Right ventricle myocardium superior (tissue), 1 donor: Measurements from ENCODE around the gene HMCN2. TPM values are rescaled to one million over a fixed set of nuclear protein-coding genes. Genes with fewer than 3 reads are reported as not detected.

ENCODE experiments used
- ATAC-seq: fragments of 200-7000 bp; cut with Tn5 transposase; one replicate; pipeline ENCODE4 v1.9.1; 2020; ENCODE audit warnings: mild to moderate bottlenecking; ENCODE audit not compliant: poor library complexity
- DNase-seq: peaks from one replicate; pipeline ENCODE4 v3.0.0-alpha.2; 2020
- intact Hi-C: fragments of 100-400 bp; cut with DNase I; formaldehyde crosslinking; loops from one replicate; pipeline ENCODE4 v1.11.2; 2022
- total RNA-seq: library from RNA; stranded (reverse); fragmentation: NEBNext Ultra II Directional; extraction: Animal tissue kit (Norgen Biotek cat#: 25700); gene quantifications from one replicate; pipeline ENCODE4 v1.2.1, GENCODE V29; 2021
- donor health status: DM: no; HTN: yes; CAD: no; lungs with severe emphysema.

Gene HMCN2
- total RNA-seq, 1 donor from 2014 or later = 5.2 TPM

DNA sequence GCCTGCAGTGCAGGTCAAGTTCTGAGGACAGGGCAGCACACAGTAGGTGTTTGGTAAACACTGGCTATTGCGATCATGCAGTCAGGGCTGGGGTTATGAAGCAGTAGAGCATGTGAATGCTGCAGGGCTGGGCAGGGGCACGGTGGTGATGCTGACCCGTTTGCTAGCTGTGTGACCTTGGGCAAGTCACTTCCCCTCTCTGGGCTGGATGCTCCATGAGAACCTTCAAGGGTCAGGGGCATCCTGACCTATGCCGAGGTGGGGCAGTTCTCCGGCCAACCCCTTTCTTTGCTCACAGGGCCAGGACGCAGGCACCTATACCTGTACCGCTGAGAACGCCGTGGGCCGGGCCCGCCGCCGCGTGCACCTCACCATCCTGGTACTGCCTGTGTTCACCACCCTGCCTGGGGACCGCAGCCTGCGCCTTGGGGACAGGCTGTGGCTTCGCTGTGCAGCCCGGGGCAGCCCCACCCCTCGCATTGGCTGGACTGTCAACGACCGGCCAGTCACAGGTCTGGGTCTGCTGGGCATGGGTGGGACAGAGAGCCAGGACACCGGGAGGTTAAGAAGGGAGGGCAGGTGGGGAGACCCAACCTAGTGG, 140.2 kb downstream of the HMCN2 start:
- ATAC-seq (no peak), DNase-seq (no peak)
- intact Hi-C loops = no loop called here

DNA sequence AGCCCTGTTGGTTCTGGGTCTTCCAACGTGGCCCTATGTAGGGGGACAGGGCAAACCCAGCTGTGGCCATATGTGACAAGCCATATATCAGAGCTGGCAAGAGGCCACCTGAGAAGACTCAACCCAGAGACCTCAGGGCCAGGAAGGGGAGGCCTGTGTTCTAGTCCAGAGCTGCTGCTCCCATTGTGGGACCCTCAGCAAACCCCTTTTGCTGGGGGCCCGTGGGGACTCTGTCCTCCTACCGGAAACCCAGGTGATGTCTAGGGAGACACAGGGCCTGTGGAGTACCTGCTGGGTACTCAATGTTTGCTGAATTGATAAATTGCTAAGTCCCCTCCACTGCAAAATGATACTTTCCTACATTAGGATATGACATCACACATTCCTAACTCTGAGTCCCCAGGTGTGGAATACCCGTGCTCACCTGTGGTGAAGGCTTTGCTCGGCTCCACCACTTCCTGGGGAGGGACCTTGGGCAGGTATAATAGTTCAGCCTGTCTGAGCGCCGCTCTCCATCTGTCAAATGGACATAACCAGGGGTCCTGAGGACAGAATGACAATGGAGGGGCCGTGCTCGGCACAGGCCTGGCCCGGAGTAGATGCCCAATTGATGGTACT, 140.8 kb downstream of the HMCN2 start:
- intact Hi-C loops = no loop called here
- DNase-seq (no peak), ATAC-seq (no peak)

GRCh38 chr9:130407916-130408663, 142.5 kb downstream of the HMCN2 start:
- peak; percentile 43 for ATAC-seq
- intact Hi-C loops = no loop called here
- no peak for DNase-seq

GRCh38 chr9:130408669-130409068, 143.1 kb downstream of the HMCN2 start:
- intact Hi-C loops = no loop called here
- DNase-seq (no peak), ATAC-seq (no peak)

DNA sequence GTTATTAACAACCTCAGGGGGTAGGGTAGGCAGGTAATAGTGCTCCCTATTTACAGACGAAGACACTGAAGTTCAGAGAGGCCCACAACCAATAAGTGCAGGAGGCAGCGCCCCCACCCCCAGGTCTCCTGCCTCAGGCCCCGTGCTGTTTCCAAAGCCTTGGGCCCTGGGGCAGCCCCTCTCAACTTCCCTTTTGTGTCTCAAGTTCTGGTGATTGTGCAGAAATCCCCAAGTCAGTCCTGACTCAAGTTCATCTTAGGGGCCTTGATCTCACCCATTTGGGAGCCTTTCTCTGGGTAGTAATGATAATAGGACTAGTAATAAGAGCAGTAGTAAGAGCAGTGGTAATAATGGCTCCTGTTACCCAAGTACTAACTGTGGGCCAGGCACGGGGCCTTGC, 143.7 kb downstream of the HMCN2 start:
- ATAC-seq (no peak), DNase-seq (no peak)
- intact Hi-C loops = no loop called here

- no peak for DNase-seq
- intact Hi-C loops = no loop called here
- ATAC-seq = no peak
Measured at GRCh38 chr9:130410443-130410842, 144.9 kb downstream of the HMCN2 start.

DNA sequence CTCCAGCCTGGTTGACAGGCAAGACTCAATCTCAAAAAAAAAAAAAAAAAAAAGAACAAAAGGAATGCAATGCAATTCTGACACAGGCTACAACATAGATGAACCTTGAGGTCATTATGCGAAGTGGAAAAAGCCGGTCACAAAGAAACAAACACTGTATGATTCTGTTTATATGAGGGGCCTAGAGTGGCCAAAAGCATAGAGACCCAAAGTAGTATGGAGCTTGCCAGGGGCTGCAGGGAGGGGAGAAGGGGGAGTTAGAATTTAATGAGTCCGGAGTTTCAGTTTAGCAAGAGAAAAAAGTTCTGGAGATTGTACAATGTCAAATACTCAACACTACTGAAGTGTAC, 146.0 kb downstream of the HMCN2 start:
- DNase-seq (no peak), ATAC-seq (no peak)
- intact Hi-C loops = no loop called here

GRCh38 chr9:130414081-130414731, 148.6 kb downstream of the HMCN2 start:
- ATAC-seq (peak; percentile 27), DNase-seq (no peak)
- intact Hi-C loops = no loop called here

DNA sequence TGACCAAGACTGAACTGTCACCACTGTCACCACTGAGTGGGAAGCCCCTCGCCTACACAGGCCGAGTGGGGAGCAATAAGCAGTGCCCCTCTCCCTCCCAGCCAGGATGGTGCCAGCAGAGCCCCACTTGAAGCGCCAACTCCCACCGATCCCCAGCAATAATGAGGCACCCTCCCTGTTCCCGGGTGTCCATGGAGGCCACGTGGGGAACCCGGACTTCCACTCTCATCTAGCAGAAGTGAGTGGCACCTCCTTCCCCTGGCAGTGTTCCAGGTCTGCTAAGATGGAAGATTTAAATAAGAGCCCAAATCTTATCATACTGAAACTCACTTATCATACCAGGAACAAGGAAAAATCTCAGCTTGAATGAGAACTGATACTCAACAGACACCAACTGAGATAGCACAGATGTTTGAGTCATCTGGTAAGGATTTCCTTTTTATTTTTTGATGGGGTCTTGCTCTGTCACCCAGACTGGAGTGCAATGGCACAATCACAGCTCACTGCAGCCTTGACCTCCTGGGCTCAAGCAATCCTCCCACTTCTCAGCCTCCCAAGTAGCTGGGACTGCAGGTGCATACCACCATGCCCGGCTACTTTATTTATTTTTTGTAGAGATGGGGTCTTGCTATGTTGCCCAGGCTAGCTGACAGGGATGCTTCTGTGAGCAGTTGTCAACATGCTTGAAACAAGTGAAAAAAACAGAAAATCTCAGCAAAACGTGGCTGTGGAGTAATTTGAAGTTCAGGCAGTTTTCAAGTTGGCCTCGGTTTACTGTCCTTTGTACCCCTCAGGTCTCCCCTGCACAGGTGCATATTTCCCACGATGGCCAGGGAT, 149.6 kb downstream of the HMCN2 start:
- ATAC-seq = no peak
- intact Hi-C loops = no loop called here
- no peak for DNase-seq

DNA sequence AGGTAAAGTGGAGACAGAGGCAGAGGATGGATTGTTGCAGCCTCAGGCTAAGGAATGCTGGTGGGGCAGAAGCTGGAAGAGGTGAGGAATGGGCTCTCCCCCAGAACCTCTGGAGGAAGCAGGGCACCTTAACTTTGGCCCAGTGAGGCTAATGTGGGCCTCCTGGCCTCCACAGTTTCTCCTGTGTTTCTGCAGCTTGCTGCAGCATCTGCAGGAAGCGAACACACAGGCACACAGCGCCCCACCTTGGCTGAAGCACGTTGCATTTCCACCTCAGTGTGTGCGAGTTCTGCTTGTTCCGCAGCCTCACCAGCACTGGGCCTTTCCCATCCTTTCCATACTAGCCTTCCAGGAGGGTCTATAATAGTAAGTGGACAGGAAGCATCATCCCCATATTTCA, 152.0 kb downstream of the HMCN2 start:
- ATAC-seq (no peak), DNase-seq (no peak)
- intact Hi-C loops = no loop called here

GRCh38 chr9:130418776-130419175, 153.2 kb downstream of the HMCN2 start:
- ATAC-seq = no peak
- intact Hi-C loops = no loop called here
- no peak for DNase-seq

DNA sequence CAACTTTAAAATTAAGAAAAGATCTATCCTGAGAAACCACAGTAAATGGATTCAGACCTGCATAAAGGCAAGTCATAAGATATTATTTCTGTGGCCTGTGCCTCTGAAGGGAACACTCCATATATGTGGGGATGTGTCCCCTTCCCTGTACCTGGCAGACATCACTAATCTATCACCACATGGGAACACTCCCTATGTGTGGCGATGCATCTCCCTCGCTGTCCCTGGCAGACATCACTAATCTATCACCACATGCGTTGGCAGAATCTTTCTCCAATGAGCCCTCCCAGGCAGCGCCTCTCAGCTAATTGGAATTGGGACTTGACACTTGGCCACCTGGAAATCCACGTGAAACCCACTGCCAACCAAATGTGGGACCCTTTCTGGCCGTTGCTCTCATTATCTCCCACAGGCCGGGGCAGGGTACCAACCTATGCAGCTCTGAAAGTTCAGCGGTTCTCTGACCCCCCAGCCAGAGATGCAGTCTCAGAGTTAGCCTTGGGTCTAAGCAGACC, 154.0 kb downstream of the HMCN2 start:
- no peak for ATAC-seq
- intact Hi-C loops = no loop called here
- DNase-seq = no peak

DNA sequence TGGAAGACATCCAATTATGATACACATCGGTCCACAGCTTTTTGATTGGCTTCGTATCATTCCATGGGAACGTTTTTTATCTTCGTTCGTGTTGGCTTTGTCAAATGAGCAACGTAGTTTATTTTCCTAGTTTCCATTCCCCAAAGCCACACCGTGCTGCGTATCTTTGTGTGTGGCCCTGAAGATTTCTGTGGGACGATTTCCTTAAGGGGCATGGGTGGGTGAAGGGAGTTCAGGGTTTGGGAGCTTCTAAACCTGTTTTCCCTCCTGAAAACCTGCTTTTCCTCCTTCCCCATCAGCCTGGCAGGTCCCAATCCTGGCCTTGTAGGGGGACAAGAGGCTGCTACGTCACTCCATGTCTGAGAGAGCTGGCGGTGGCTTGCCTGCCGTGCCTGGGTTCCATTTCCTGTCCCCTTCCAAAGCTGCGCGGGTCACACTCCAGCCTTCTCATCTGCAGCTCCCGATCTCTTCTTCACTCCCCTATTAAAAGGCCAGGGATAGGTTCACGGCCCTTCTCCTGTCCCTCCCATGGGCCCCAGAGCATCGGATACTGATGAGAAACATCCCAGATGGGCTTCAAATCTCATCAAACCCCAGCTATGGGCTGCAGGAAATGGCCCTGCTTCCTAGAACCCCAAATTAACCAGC, 155.7 kb downstream of the HMCN2 start:
- DNase-seq (no peak), ATAC-seq (no peak)
- intact Hi-C loops = no loop called here

DNA sequence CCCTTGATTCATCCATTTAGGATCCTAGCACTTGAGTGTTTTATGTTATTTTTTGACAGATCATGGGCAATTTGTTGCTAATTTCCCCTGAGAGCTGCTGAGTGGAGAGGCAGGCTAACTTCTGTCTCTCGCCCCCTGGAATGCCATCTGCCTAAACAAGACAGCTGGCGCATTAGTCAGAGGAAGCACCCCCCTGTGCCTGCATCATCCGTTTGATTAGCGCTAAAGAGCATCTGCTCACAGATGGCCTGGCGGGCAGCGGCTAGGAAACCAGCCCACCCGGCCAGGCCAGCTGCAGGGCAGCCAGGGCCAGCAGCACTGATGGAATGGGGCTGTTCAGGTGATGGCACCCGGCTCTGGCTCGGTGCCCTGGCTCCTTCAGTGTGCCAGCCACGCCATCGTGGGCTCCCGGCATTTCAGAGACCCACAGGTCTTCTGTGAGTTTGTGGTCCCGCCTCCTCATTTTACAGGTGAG, 156.3 kb downstream of the HMCN2 start:
- DNase-seq (no peak), ATAC-seq (no peak)
- intact Hi-C loops = no loop called here

GRCh38 chr9:130422546-130422945, 157.0 kb downstream of the HMCN2 start:
- DNase-seq (no peak), ATAC-seq (no peak)
- intact Hi-C loops = no loop called here

DNA sequence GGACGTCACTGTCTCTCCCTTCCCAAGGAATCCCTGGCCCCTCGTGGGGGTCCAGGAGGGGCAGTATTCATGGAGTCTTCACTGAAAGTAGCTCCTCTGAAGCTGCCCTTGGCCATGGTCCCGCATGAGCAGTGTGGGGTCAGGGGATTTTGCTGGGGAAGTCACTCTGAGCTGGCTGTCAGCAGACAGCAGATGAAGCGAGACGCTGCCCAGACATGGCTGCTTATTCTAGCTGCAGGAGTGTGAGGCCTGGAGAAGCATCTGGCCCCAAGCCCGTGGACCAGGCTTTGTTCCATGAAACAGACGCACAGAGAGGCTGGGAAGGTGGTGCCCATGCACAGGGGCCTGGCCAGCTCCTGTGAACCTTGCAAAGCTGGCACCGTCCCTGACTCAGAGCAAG, 157.7 kb downstream of the HMCN2 start:
- ATAC-seq = peak; percentile 90
- intact Hi-C loops = no loop called here
- DNase-seq = peak; percentile 84

DNA sequence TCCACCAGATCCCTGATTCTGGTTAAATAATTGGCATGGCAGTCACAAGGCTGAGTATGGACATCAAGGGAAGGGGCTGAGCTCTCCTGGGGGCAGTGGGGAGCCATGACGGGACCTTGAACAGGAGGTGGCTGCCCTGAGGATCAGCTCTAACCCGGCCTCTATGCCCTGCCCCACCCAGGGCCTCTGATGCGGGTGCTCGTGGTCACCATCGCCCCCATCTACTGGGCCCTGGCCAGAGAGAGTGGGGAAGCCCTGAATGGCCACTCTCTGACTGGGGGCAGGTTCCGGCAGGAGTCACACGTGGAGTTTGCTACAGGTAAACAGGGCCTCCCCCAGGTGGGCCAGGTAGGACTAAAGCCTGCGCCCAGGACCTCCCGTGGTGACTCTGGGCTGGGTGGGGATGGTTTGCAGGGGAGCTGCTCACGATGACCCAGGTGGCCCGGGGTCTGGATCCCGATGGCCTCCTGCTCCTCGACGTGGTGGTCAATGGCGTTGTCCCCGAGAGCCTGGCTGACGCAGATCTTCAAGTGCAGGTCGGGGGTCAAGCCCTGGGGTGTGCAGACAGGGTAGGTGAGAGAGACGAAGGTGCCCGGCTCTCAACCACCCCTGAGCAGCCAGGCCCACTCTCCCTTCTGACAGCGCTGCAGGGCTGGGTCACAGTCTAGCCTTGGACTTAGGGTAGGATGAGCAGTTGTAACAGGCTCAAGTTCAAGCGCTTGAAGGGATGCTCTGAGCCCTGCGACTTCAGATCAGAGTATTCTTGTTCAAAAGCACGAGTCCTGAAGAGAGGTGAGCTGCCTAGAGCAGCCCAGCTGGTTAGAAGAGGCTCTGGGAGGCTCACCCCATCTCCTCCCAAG, 159.3 kb downstream of the HMCN2 start:
- ATAC-seq (no peak), DNase-seq (no peak)
- intact Hi-C loops = no loop called here
